Spleen (tissue), 7 donors: ENCODE results near the gene ADGRG3.
A peak's percentile ranks its signal among the peaks of the same experiment; 100 is the strongest.

Experiments
- CTCF ChIP-seq, 11 experiments: fragments of 200-600 bp in 7 of 11; fragments of 450-650 bp in 4 of 11; sonication (generic) in 4 of 11; IDR thresholded peaks in 8 of 11; conservative IDR thresholded peaks in 3 of 11; 1 replicate in 7 of 11; 2 replicates in 4 of 11; pipeline versions ENCODE4 v1.4.0 to v1.8.0; 2016 to 2021; ENCODE audit warnings: antibody characterized with exemption in 11 of 11, inconsistent platforms in 4 of 11, mild to moderate bottlenecking in 1 of 11
- POLR2A ChIP-seq, 3 donors: fragments of 450-650 bp; IDR thresholded peaks; one replicate each; pipeline ENCODE4 v1.5.1; 2017; ENCODE audit warnings: antibody characterized with exemption in 3 of 3, mild to moderate bottlenecking in 1 of 3
- POLR2AphosphoS5 ChIP-seq, 3 donors: sonication (generic); formaldehyde crosslinking; IDR thresholded peaks; one replicate each; pipeline ENCODE4 v1.5.1; 2017; ENCODE audit warnings: antibody characterized with exemption in 3 of 3
- donor health status: DM: no; HTN: no; CAD: no; lungs with moderate emphysema.
- donor health status: DM: no; HTN: no; CAD: no.
- donor health status: DM: no; HTN: no; CAD: no.

GRCh38 chr16:57734925-57735754 lies 67.0 kb downstream of the ADGRG3 start:
- TF ChIP-seq POLR2A (IDR thresholded peaks at IDR 0.05) (no peak), POLR2AphosphoS5 (IDR thresholded peaks at IDR 0.05) (peak; percentile 69 to 92 (median 71)), CTCF (IDR thresholded peaks at IDR 0.05 in 8 of 11, conservative IDR thresholded peaks at IDR 0.05 in 3 of 11) (peak in 2 of 11 experiments; percentile 25 to 44)
